B cell (primary cell): ENCODE data around the gene XRCC6. TPM values are rescaled to one million over a fixed set of nuclear protein-coding genes. Genes with fewer than 3 reads are reported as not detected.

ENCODE experiments used
- ATAC-seq: fragments of 200-7000 bp; cut with Tn5 transposase; one replicate; pipeline ENCODE4 v1.10.0; 2021; ENCODE audit warnings: low read depth, mild to moderate bottlenecking, moderate number of reproducible peaks, moderate library complexity
- CTCF ChIA-PET: fragments of 350-600 bp; sonication (Branson Sonifier 250); formaldehyde crosslinking; loops from one replicate; lab custom pipeline; 2021; ENCODE audit warnings: antibody characterized with exemption, inconsistent platforms; lab: Charles Lee
- POLR2A ChIA-PET: fragments of 350-600 bp; sonication (Branson Sonifier 250); formaldehyde crosslinking; loops from one replicate; lab custom pipeline; 2021; ENCODE audit warnings: antibody characterized with exemption; lab: Charles Lee
- DNase-seq: peaks from one replicate; pipeline ENCODE4 v3.0.0; 2013
- H2AFZ ChIP-seq: 2 replicates; pipeline ENCODE4 v1.6.1; 2012; ENCODE audit warnings: mild to moderate bottlenecking, low read depth, low read length; ENCODE audit not compliant: insufficient read depth, poor library complexity, severe bottlenecking
- H3K27ac ChIP-seq, 2 donors: 1 replicate in 1 of 2; 2 replicates in 1 of 2; pipeline ENCODE4 v1.5.1; 2012 to 2013; ENCODE audit warnings: low read length in 2 of 2, mild to moderate bottlenecking in 2 of 2, moderate library complexity in 1 of 2
- H3K27me3 ChIP-seq, 4 experiments: fragments of 200-600 bp in 1 of 4; sonication (generic) in 1 of 4; replicated peaks in 1 of 4; 1 replicate in 2 of 4; 2 replicates in 2 of 4; pipeline versions ENCODE4 v1.6.1 to v1.7.0; 2013 to 2016; ENCODE audit warnings: low read length in 3 of 4, mild to moderate bottlenecking in 2 of 4, mixed read lengths in 1 of 4, moderate library complexity in 1 of 4; ENCODE audit not compliant: insufficient read depth in 4 of 4, control insufficient read depth in 3 of 4; ENCODE audit errors: control extremely low read depth in 1 of 4
- H3K36me3 ChIP-seq, 2 experiments: replicated peaks in 1 of 2; 1 replicate in 1 of 2; 2 replicates in 1 of 2; pipeline versions ENCODE4 v1.6.1 to v1.7.1; 2013; ENCODE audit warnings: low read length in 1 of 2; ENCODE audit not compliant: insufficient read depth in 2 of 2, control insufficient read depth in 1 of 2; ENCODE audit errors: control extremely low read depth in 1 of 2, extremely low read depth in 1 of 2
- H3K4me1 ChIP-seq, 2 donors: fragments of 200-600 bp in 1 of 2; sonication (generic) in 1 of 2; 1 replicate in 1 of 2; 2 replicates in 1 of 2; pipeline versions ENCODE4 v1.5.1 to v1.6.1; 2013 to 2017; ENCODE audit warnings: low read length in 2 of 2; ENCODE audit not compliant: control insufficient read depth in 2 of 2, insufficient read depth in 2 of 2
- H3K4me2 ChIP-seq: replicated peaks from 2 replicates; pipeline ENCODE3; 2012; ENCODE audit warnings: mild to moderate bottlenecking, low read depth, low read length; ENCODE audit not compliant: poor library complexity, severe bottlenecking
- H3K4me3 ChIP-seq, 5 experiments: fragments of 200-600 bp in 1 of 5; sonication (generic) in 1 of 5; 1 replicate in 3 of 5; 2 replicates in 2 of 5; pipeline versions ENCODE4 v1.5.1 to v1.7.0; 2011 to 2016; ENCODE audit warnings: low read length in 4 of 5, mild to moderate bottlenecking in 4 of 5, low read depth in 2 of 5, control low read depth in 1 of 5, moderate library complexity in 1 of 5; ENCODE audit not compliant: insufficient read depth in 1 of 5; ENCODE audit errors: control extremely low read depth in 1 of 5, extremely low read depth in 1 of 5
- H3K79me2 ChIP-seq: fragments of 200-600 bp; sonication (generic); one replicate; pipeline ENCODE4 v1.6.0; 2016; ENCODE audit warnings: low read length; ENCODE audit not compliant: control insufficient read depth, insufficient read depth
- H3K9ac ChIP-seq: fragments of 200-600 bp; sonication (generic); 2 replicates; pipeline ENCODE4 v1.6.1; 2017; ENCODE audit warnings: mild to moderate bottlenecking, low read length, moderate library complexity
- H3K9me3 ChIP-seq, 3 donors: one replicate each; pipeline versions ENCODE4 v1.6.1 to v1.7.1; 2013; ENCODE audit warnings: low read length in 2 of 3; ENCODE audit not compliant: control insufficient read depth in 2 of 3, insufficient read depth in 1 of 3; ENCODE audit errors: control extremely low read depth in 1 of 3
- H4K20me1 ChIP-seq: 2 replicates; pipeline ENCODE4 v1.6.0; 2012; ENCODE audit warnings: mild to moderate bottlenecking, low read length; ENCODE audit not compliant: insufficient read depth, control insufficient read depth, poor library complexity, severe bottlenecking
- H3K27ac Mint-ChIP-seq: one replicate; pipeline ENCODE4 v1.8.0; 2021; ENCODE audit warnings: mixed read lengths
- H3K27me3 Mint-ChIP-seq: one replicate; pipeline ENCODE4 v1.8.0; 2021; ENCODE audit warnings: mixed read lengths
- H3K4me1 Mint-ChIP-seq: one replicate; pipeline ENCODE4 v1.8.0; 2021; ENCODE audit warnings: mixed read lengths
- H3K4me3 Mint-ChIP-seq: one replicate; pipeline ENCODE4 v1.8.0; 2021; ENCODE audit warnings: mixed read lengths
- H3K9me3 Mint-ChIP-seq: one replicate; pipeline ENCODE4 v1.8.0; 2022; ENCODE audit warnings: mixed read lengths; ENCODE audit not compliant: insufficient read depth
- CTCF ChIP-seq: fragments of 200-600 bp; IDR thresholded peaks from one replicate; pipeline ENCODE4 v1.8.0; 2022; ENCODE audit warnings: antibody characterized with exemption, mild to moderate bottlenecking
- EZH2 ChIP-seq: IDR thresholded peaks from 2 replicates; pipeline ENCODE4 v1.6.1; 2012; ENCODE audit warnings: borderline replicate concordance, low read depth, mild to moderate bottlenecking, moderate library complexity, low read length; ENCODE audit not compliant: insufficient read depth, poor library complexity, severe bottlenecking
- WGBS: methylation state at CpG from one replicate; pipeline ENCODE4 v1.1.5; 2013; ENCODE audit warnings: missing lambda C conversion rate; ENCODE audit not compliant: insufficient coverage; 5-methylcytosine and 5-hydroxymethylcytosine counted together
- intact Hi-C: fragments of 100-400 bp; cut with micrococcal nuclease; formaldehyde crosslinking; loops from one replicate; pipeline ENCODE4 v1.10.0; 2022
- polyA plus RNA-seq: library from polyadenylated mRNA; depleted of rRNA; stranded (reverse); fragments of >200 nt; gene quantifications from 2 replicates; pipeline ENCODE4 v1.2.3, GENCODE V29; 2012
- total RNA-seq, 2 donors: library from RNA; stranded (reverse); fragments of 120-200 nt in 1 of 2; gene quantifications; 1 replicate in 1 of 2; 2 replicates in 1 of 2; pipeline versions ENCODE4 v1.2.3 to v1.2.4, GENCODE V29; 2013 to 2022

XRCC6 gene
- total and polyA plus RNA-seq, 2 donors (not counting 1 experiment from before 2014, with no cell fraction given), result 55.4 to 180 TPM

GRCh38 chr22:41690476-41690875 lies 69.4 kb downstream of the XRCC6 start:
- Mint-ChIP-seq H3K9me3 (no peaks in the 10 kb centered on the region), H3K27ac (peak overlapping the region; percentile 81), H3K4me3 (peak overlapping the region; percentile 62), H3K4me1 (peaks cover 29% of the 10 kb centered on the region), H3K27me3 (no peaks in the 10 kb centered on the region)
- WGBS, result 100% methylated on average over 3 of the region's 3 CpGs
- Histone ChIP-seq H3K79me2 (peaks cover 35% of the 10 kb centered on the region), H4K20me1 (no peaks in the 10 kb centered on the region), H2AFZ (no peak overlapping the region), H3K36me3 (peaks cover 0 to 6% of the 10 kb centered on the region in 2 experiments), H3K4me1 (peaks cover 10 to 23% of the 10 kb centered on the region in 2 donors), H3K4me3 (no peak overlapping the region), H3K4me2 (no peak overlapping the region), H3K9ac (no peak overlapping the region), H3K27ac (peak overlapping the region in 1 of 2 donors; percentile 32), H3K27me3 (no peaks in the 10 kb centered on the region), H3K9me3 (no peaks in the 10 kb centered on the region)
- intact Hi-C loops, result loop anchor here (10.0 kb wide), 1 partner anchor 744 kb away; the partner anchor contains the start of gene NFAM1
- TF ChIP-seq CTCF (no peak), EZH2 (no peak)
- DNase-seq, result no peak
- ATAC-seq, result no peak
- POLR2A ChIA-PET, result interaction anchor here (0.7 kb wide), 1 partner anchor 15 kb away, joined by 4 read pairs; no protein-coding TSS in a partner anchor
- CTCF ChIA-PET, result interaction anchor here (1.0 kb wide), 1 partner anchor 251 kb away, joined by 3 read pairs; no protein-coding TSS in a partner anchor

- H3K27me3 ChIP-seq, result no peaks in the 10 kb centered on the region
- no peak overlapping the region for H3K9ac ChIP-seq
- ATAC-seq (no peak), DNase-seq (no peak)
- POLR2A ChIA-PET, result no interaction called here
- H3K36me3 ChIP-seq, result peaks cover 0 to 6% of the 10 kb centered on the region in 2 experiments
- peaks cover 7% of the 10 kb centered on the region for H3K79me2 ChIP-seq
- H3K4me1 ChIP-seq, result peaks cover 8 to 18% of the 10 kb centered on the region in 2 donors
- no peak overlapping the region for H3K27ac ChIP-seq
- CTCF ChIA-PET, result interaction anchor here (0.6 to 3.5 kb wide), 4 partner anchors 22 to 249 kb away, joined by 3 to 44 read pairs (median 3); partner anchors contain the start of gene CCDC134
- 85% methylated on average over 2 of the region's 2 CpGs for WGBS
- no peaks in the 10 kb centered on the region for H4K20me1 ChIP-seq
- Mint-ChIP-seq H3K4me1 (peaks cover 18% of the 10 kb centered on the region), H3K27me3 (no peaks in the 10 kb centered on the region), H3K27ac (no peak overlapping the region), H3K9me3 (no peaks in the 10 kb centered on the region), H3K4me3 (no peak overlapping the region)
- no peak overlapping the region for H3K4me3 ChIP-seq
- intact Hi-C loops, result loop anchor here (5.0 to 10.0 kb wide), 2 partner anchors 377 to 740 kb away; partner anchors contain the start of genes NAGA, NFAM1 and PHETA2
- no peak overlapping the region for H2AFZ ChIP-seq
- H3K4me2 ChIP-seq, result no peak overlapping the region
- no peak for TF ChIP-seq CTCF
- TF ChIP-seq EZH2, result no peak
- no peaks in the 10 kb centered on the region for H3K9me3 ChIP-seq
Measured at GRCh38 chr22:41695211-41695610, 74.1 kb downstream of the XRCC6 start.
